Measurements from ENCODE around the gene MAP2K3.

The MAP2K3 gene

DNA sequence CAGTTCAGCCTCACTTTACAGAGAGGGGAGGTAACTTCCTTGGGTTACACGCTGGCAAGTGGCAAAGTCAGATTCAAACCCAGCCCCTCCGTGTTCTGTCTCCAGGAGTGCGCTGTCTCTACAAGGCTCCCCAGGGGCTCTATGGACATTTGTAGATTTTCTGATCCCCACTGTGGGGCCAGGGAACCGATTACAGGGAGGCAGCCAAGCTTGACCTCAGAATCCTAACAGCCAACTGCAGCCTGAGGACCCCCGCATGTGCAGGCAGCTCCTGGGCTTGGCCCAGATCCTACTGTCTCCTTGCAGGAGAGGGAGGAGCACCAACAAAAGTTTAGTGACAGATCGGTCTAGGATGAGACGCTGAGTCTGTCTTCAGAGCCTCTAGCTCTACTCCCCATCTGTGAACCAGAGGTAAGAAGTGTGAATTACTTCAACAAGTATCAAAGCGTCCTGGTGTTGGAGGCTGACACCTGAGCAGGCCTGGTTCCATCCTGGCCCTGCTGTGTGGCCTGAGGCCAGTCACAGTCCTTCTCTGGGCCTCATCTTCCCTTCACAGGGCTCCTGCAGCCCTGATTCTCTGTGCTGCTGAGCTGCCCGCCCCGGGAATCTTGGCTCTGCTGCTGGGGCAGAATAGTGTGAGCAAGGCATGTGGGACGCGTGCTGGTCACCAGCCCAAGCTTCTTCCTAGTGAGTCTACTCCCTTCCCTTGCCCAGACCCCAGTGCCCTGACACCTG lies 22.1 kb upstream of the MAP2K3 start:
- H3K27me3 ChIP-seq (ENCODE audit: insufficient read depth, low read depth, severe bottlenecking): no peaks in the 10 kb centered on the region
- H3K9me3 ChIP-seq (ENCODE audit: severe bottlenecking): no peaks in the 10 kb centered on the region
- no peak overlapping the region for H3K27ac ChIP-seq
- no peaks in the 10 kb centered on the region for H3K36me3 ChIP-seq
- DNase-seq: no peak
- TF ChIP-seq, protein P1, sequence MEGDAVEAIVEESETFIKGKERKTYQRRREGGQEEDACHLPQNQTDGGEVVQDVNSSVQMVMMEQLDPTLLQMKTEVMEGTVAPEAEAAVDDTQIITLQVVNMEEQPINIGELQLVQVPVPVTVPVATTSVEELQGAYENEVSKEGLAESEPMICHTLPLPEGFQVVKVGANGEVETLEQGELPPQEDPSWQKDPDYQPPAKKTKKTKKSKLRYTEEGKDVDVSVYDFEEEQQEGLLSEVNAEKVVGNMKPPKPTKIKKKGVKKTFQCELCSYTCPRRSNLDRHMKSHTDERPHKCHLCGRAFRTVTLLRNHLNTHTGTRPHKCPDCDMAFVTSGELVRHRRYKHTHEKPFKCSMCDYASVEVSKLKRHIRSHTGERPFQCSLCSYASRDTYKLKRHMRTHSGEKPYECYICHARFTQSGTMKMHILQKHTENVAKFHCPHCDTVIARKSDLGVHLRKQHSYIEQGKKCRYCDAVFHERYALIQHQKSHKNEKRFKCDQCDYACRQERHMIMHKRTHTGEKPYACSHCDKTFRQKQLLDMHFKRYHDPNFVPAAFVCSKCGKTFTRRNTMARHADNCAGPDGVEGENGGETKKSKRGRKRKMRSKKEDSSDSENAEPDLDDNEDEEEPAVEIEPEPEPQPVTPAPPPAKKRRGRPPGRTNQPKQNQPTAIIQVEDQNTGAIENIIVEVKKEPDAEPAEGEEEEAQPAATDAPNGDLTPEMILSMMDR (IDR thresholded peaks at IDR 0.05; ENCODE audit: low read depth, low read length): no peak
- H3K4me3 ChIP-seq (ENCODE audit: low read depth, low read length): no peak overlapping the region

DNA sequence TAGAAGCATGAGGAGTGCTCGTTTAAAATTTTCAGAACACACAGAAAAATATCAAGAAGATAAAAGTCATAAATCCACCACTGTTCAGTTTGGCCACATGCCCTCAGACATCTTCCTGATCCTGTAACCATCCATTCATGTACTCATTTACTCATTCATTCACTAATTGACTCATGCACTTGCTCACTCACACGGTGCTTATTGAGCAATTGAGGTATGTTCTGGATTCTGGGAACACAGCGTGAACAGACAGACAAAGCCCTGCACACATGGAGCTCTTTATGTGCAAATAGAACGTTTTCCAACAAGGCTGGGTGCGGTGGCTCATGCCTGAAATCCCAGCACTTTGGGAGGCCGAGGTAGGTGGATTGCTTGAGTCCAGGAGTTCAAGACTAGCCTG lies 21.1 kb upstream of the MAP2K3 start:
- Histone ChIP-seq H3K36me3 (no peaks in the 10 kb centered on the region), H3K27ac (no peak overlapping the region), H3K4me3 (ENCODE audit: low read depth, low read length) (no peak overlapping the region), H3K27me3 (ENCODE audit: insufficient read depth, low read depth, severe bottlenecking) (no peaks in the 10 kb centered on the region), H3K9me3 (ENCODE audit: severe bottlenecking) (no peaks in the 10 kb centered on the region)
- TF ChIP-seq, protein P1 (IDR thresholded peaks at IDR 0.05; ENCODE audit: low read depth, low read length): no peak
- DNase-seq: no peak

DNA sequence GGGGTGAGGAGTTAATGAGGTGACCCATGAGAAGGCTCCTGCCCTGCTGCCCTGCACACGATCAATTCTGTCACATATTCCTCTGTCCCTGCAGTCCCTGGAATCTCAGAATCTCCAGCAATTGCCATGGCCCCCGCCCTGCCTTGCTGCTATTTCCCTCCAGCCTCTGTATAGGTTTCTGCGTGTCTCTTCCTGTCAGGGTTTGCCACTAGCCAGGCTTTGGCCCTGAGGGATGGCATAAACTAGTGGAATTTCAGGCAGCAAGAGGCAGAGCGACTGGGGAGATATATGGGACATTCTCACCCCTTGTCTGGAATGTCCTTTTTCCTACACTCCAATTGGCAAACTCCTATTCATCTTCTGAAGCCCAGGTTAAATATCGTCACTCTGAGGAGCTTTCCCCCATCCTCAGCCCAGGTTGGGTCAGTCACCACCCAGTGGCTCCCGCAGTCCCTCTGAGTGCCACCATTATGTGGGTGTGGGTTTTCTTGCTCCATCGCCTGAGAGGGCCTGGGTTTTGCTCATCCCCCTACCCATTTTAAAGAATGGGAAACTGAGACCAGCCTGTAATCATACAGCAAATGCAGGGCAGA lies 15.8 kb upstream of the MAP2K3 start:
- H3K36me3 ChIP-seq: no peaks in the 10 kb centered on the region
- H3K27ac ChIP-seq: no peak overlapping the region
- no peaks in the 10 kb centered on the region for H3K9me3 ChIP-seq (ENCODE audit: severe bottlenecking)
- TF ChIP-seq, protein P1 (IDR thresholded peaks at IDR 0.05; ENCODE audit: low read depth, low read length): no peak
- H3K27me3 ChIP-seq (ENCODE audit: insufficient read depth, low read depth, severe bottlenecking): no peaks in the 10 kb centered on the region
- H3K4me3 ChIP-seq (ENCODE audit: low read depth, low read length): no peak overlapping the region
- DNase-seq: no peak

DNA sequence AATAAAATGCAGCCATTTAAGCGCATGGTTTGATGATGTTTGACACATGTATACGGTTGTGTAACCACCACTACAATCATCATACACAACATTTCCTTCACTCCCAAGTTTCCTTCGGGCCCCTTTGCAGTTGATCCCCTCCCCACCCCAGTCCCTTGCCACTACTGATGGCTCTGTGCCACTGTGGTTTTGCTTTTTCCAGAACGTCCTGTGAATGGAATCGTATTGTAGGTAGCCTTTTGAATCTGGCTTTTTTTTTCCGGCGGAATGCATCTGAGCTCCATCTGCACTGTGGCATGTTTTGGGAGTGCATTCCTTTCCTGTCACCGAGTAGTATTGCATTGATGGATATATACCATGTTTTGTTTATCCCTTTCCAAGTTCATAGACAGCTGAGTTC lies 15.1 kb upstream of the MAP2K3 start:
- Histone ChIP-seq H3K27ac (no peak overlapping the region), H3K36me3 (no peaks in the 10 kb centered on the region), H3K9me3 (ENCODE audit: severe bottlenecking) (no peaks in the 10 kb centered on the region), H3K4me3 (ENCODE audit: low read depth, low read length) (no peak overlapping the region), H3K27me3 (ENCODE audit: insufficient read depth, low read depth, severe bottlenecking) (no peaks in the 10 kb centered on the region)
- no peak for DNase-seq
- TF ChIP-seq, protein P1 (IDR thresholded peaks at IDR 0.05; ENCODE audit: low read depth, low read length): no peak

- Histone ChIP-seq H3K4me3 (ENCODE audit: low read depth, low read length) (no peak overlapping the region), H3K27me3 (ENCODE audit: insufficient read depth, low read depth, severe bottlenecking) (no peaks in the 10 kb centered on the region), H3K9me3 (ENCODE audit: severe bottlenecking) (no peaks in the 10 kb centered on the region), H3K27ac (no peak overlapping the region), H3K36me3 (no peaks in the 10 kb centered on the region)
- TF ChIP-seq, protein P1 (IDR thresholded peaks at IDR 0.05; ENCODE audit: low read depth, low read length): no peak
- no peak for DNase-seq
These were observed 12.9 kb upstream of the MAP2K3 start for GRCh38 chr17:21271454-21272183.

All from WERI-Rb-1 (cell line).